Left colon (tissue), 2 donors: ENCODE data around the gene NBPF1. TPM values are rescaled to one million over a fixed set of nuclear protein-coding genes. Genes with fewer than 3 reads are reported as not detected.
A peak's percentile ranks its signal among the peaks of the same experiment; 100 is the strongest.
"Not testable (repeated sequence)": the region's sequence is repeated elsewhere in the genome, so short reads cannot be mapped to it uniquely, and the experiment has no call there.

Experiments
- ATAC-seq: fragments of 200-7000 bp; cut with Tn5 transposase; one replicate; pipeline ENCODE4 v1.9.1; 2020; ENCODE audit warnings: mild to moderate bottlenecking, moderate library complexity
- DNase-seq, 2 donors: peaks; one replicate each; pipeline ENCODE4 v3.0.0-alpha.2; 2020
- intact Hi-C, 2 donors: fragments of 100-400 bp; cut with DNase I in 1 of 2; cut with micrococcal nuclease in 1 of 2; formaldehyde crosslinking; loops; one replicate each; pipeline versions ENCODE4 v1.11.2 to v1.14.0; 2022; cut with DNase I, micrococcal nuclease
- total RNA-seq, 2 donors: library from RNA; stranded (reverse); fragmentation: NEBNext Ultra II Directional; extraction: Animal tissue kit (Norgen Biotek cat#: 25700); gene quantifications; one replicate each; pipeline ENCODE4 v1.2.1, GENCODE V29; 2021
- donor health status: DM: no; HTN: no; CAD: no.
- donor health status: DM: yes; HTN: yes; CAD: no.

The NBPF1 gene
- total RNA-seq, 2 donors from 2014 or later = 101 to 109 TPM

DNA sequence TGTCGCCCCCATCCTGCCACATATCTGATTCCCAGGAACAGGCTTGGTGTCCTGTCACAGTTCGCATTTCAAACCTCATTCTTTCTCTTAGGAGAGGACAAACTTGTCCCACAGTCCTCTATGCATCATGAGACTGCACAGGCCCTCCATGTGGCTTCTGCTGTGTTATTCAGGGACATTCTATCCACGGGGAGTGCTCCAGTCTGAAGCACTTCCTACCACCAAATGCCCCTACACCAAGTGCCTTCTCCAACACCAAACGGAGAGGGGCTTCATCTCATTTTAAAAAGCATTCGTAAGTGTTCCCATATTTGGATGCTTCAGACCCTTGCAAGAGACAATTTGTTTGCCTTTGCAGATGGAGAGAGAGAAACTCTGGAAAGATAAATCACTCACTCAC is 25.3 kb downstream of the NBPF1 start:
- intact Hi-C loops = not testable (repeated sequence)

DNA sequence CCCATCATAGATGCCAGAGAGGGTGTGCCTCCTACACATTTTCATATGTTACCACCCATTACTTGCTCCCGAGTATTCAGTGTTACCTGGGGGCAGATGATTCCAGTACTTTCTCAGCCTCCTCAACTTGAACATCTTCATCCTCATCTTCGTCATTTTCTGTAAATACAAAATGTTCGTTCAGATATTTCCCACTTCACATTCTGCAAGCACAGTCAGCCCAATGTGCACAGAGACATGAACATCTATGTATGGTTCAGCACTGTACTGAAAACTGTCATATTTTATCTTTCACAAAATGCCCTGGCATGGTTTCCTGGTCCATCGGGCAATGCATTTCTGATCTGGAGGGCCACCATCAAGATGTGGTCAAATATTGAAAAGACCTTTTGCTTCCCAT is 25.7 kb downstream of the NBPF1 start:
- intact Hi-C loops, DNase-seq: not testable (repeated sequence)

More for the DNA sequence above, 25.3 kb downstream of the NBPF1 start:
- not testable (repeated sequence) for DNase-seq, ATAC-seq

DNA sequence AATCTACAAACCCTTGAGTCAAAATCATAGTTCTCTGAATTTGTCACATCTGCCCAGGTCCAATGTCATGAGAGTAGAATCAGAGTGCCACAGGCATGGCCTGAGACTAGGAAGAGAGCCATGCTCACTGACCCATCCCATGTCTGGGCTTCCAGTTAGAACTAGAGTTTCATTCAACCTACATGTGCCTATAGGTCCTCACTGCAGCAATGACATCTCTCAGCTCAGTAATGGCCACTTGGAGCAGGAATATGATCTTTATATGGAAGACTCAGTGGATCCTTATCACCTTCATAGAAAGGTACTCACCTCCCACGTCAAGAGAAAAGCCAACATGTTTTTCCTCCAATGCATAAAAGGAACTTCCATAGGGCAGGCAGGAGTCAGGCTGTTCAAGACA is 48.0 kb downstream of the NBPF1 start:
- intact Hi-C loops, DNase-seq, ATAC-seq: not testable (repeated sequence)

More for the DNA sequence above, 25.7 kb downstream of the NBPF1 start:
- not testable (repeated sequence) for ATAC-seq

DNA sequence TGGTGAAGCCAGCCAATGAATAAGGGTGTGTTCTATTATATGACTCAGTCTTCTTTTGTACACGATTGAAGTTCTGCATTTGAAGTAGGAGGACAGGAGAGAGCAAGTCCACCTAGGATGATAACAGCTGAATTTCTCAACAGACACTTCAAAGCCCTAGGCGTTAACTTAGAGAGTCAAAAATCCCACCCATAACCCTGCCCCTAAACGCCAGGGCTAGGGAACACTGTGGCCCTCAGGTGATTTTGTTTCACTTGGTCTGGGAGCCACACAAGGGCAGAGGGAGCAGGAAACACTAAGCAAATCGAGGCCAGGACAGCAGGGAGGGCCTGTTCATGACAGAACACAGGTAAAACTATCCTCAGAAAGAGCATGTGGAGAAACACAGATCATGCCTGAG is 52.3 kb downstream of the NBPF1 start:
- not testable (repeated sequence) for ATAC-seq, DNase-seq

DNA sequence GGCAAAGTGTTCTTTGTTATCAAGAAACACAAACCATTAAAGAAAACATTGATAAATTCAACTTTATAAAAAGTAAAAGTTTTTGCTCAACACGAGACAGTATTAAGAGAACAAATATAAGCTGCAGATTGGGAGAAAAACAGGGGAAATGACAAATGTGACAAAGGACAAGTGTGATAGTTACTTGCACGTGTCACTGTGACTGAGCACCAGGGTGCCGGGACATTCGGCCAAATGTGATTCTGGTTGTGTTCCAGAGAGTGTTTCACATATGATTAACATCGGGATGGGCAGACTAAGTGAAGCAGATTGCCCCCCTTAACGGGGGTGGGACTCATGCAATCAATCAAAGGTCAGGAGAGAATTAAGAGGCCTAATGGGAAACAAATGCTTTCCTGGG is 52.9 kb downstream of the NBPF1 start:
- DNase-seq, intact Hi-C loops, ATAC-seq: not testable (repeated sequence)

More for the DNA sequence above, 52.3 kb downstream of the NBPF1 start:
- intact Hi-C loops = not testable (repeated sequence)

DNA sequence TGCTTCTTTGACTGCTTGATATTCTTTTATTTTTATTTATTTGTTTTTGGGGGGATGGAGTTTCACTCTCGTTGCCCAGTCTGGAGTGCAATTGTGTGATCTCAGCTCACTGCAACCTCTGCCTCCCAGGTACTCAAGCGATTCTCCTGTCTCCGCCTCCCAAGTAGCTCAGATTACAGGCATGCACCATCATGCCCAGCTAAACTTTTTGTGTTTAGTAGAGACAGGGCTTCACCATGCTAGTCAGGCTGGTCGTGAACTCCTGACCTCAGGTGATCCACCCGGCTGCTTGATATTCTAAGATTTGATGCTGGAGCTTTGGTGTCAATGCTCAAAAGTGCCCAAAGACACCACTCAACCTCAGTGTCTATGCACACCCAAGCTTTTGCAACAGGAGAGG is 53.7 kb downstream of the NBPF1 start:
- ATAC-seq, intact Hi-C loops, DNase-seq: not testable (repeated sequence)

DNA sequence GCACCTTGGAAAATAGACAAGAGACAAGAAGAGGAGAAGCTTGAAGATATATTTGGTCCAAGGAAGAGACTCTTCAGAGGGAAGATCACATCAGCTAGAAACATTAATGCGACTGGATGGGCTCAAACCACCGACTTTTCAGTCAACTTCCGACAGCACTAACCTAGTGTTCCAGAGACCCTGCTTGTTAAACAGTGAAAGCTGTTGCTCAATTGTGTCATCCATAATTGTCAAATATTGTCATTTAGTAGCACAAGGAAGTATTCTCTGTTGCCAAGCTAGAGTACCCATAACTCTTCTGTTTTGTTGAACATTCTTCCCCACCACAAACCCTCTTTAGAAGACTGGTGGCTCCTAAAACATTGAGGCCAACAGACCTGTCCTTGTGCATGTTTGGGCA is 56.3 kb downstream of the NBPF1 start:
- intact Hi-C loops, ATAC-seq: not testable (repeated sequence)

DNA sequence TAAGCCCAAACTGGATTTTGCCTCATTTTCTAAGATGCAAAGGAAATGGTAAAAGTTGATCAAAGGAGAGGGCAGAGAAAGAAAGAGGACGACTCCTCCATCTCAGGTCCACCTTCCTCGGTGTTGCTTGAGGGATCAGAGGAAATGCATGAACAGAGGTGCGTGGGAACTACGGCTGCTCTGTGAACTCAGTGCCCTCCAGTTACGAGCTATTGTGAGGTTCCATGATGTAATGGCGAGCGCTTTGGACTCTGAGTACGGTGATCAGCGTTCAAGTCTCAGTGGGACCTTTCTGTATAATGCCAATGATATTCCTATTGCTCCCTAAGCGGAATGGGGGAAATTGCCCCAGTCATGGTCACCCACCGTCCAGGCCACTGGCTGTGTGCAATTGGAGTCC is 60.1 kb downstream of the NBPF1 start:
- ATAC-seq, DNase-seq, intact Hi-C loops: not testable (repeated sequence)

More for the DNA sequence above, 56.3 kb downstream of the NBPF1 start:
- DNase-seq = not testable (repeated sequence)

DNA sequence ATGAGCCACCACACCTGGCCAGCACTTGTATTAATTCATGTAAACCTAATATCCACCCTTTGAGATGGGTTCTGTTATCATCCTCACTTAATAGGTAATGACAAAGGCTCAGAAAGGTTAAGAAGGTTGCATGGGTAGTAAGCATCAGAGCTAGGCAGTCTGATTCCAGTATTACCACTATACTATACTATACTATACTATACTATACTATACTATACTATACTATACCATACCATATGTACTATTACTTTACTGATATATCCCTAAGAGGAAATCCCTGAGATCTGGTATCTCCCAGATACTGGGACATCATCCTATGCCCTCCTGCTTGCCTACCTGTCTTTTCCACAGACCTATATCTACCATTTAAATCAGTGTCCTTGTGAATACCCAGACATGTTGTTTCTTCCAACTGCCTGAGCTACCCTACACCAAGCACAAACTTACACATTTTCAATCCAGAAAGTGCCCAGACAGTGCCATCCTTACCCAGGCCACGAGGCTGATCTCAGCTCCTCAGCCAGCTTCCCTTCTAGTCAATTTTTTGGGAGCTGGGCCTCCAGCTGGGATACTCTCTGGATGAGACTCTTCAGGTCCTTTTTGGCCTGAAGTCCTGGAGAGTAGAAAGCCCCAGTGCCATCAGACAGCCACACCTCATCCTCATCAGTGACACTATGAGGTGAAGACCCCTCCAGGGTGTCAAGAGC is 63.0 kb downstream of the NBPF1 start:
- DNase-seq, intact Hi-C loops, ATAC-seq: not testable (repeated sequence)

DNA sequence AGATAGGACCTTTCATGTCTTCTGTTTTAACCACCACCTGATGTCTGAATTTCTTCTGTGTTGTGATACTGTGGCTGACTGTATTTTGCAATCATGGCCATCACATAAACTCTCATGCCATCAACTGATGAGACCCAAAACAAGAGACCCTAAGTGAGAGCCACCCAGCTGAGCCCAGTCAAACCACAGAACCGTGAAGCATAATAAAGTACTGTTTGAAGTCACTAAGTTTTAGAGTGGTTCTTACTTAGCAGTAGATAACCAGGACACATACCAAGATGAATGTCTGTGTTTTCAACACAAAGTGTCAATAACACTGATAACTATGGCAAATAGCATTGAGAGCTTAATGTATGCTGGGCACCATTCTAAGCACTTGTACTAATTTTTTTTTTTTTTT is 63.8 kb downstream of the NBPF1 start:
- ATAC-seq, DNase-seq, intact Hi-C loops: not testable (repeated sequence)

DNA sequence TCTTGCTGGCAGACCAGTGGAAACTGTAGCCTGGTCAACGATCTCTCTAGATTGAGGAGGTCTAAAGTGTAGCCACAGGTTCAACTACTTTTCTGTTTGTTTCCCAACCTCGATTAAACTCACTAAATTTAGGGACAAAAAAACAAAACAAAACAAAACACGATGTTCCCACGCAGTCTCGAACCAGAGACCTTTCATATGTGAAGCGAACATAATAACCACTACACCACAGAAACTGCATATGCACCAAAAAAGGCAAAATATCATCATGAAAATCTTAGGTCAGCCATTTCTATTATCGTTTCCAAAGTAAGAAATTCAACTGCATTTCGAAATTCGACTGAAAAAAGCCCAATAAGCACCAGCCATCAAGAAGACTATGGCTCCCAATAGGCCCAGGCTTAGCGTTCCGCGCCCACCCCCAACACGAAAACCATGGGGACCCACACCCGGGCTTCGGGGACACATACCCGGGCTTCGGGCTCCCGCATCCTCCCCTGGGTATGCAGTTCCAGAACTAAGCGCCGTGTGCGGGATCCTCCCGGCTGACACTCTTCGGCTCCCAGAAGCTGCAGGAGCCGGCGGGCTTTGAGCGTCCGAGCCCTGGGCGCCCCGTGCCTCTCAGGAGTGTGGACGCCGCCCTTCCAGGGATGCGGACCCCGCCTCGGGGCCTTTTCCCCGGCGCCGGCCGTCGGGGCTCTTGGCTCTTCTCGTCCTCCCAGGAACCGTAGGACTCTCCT is 65.7 kb downstream of the NBPF1 start:
- ATAC-seq, DNase-seq, intact Hi-C loops: not testable (repeated sequence)

DNA sequence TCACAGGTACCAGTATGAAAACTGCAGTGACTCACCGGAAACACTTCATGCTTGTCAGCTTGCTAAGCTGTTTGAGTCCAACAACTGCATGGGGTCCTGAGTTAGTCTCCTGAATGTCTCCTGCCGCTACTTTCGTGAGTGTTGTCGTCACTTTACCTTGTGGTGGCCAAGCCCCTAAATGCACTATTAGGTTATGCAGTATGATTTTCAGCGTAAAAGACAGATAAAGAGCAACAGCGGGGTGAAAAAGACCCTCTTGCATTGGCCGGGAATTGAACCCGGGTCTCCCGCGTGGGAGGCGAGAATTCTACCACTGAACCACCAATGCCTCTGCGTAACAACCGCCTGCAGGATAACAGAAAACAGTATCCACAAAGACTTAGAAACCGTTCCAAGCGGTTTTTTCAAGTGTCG is 67.7 kb downstream of the NBPF1 start:
- ATAC-seq, DNase-seq, intact Hi-C loops: not testable (repeated sequence)

DNA sequence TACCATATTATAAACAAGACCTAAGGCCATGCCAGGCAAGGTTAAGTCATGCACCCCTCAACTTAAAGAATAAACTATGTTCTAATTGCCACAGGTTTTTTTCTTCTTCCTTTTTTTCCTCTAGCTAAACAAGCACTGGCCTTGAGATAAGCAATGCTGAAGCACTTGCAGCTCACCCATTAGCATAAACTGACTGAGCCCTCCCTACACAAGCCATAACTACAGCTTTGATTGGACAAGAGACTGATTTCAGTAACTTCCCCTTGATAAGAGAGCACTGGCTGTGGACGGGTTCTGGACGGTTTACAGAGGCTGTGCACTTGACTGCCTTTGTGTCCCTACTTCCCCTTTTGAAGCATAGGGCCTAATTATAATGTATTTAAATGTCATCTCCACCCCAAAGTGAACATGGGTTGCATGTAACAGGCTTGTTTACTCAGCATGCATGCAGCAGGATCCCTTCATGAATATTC is 72.9 kb downstream of the NBPF1 start:
- intact Hi-C loops, ATAC-seq, DNase-seq: not testable (repeated sequence)

DNA sequence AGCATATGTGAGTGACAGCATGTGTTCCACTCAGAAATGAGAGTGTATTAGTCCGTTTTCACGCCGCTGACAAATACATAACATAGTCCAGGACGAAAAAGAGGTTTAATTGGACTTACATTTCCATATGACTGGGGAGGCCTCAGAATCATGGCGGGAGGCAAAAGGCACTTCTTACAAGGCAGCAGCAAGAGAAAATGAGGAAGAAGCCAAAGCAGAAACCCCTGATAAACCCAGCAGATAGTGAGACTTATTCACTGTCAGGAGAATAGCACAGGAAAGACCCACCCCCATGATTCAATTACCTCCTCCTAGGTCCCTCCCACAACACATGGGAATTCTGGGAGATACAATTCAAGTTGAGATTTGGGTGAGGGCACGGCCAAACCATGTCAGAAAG is 75.8 kb downstream of the NBPF1 start:
- DNase-seq, ATAC-seq, intact Hi-C loops: not testable (repeated sequence)

DNA sequence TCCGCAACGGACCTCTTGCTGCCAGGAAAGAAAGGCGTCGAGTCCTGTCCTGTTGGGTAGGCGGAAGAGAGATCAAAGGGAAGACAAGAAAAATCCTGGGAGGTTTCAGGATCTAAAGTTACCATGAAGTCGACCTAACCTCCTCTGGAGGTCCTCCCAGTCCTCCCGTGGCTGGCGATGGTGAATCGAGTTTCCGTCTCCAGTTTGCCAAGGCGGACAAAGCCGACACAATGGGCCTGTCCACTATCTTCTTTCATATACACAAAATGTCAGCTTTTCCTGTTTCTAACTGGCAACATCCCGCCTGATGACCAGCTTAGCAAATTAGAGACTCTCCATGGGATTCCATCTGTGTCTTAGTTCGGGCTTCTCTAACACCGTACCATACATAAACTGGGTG is 76.6 kb downstream of the NBPF1 start:
- ATAC-seq, DNase-seq, intact Hi-C loops: not testable (repeated sequence)

DNA sequence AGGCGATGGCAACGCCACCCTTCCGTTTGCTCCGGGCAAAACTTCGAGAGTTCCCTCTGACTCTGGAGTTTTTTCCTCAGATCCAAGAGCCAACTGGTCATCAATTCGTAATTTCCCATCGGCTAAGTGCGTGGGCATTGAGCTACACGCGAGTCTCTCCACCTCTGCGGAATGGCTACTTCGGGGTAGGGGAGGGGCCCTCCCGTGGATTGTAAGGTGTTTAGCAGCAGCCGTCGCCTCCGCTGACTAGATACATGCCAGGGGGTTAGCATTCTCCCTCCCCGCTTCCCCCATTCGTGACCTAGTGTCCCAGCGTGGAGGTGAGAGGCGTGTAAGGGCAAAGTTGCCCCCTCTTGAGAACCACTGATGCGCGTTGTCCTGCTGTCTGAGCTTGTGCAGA is 77.5 kb downstream of the NBPF1 start:
- ATAC-seq, intact Hi-C loops, DNase-seq: not testable (repeated sequence)

DNA sequence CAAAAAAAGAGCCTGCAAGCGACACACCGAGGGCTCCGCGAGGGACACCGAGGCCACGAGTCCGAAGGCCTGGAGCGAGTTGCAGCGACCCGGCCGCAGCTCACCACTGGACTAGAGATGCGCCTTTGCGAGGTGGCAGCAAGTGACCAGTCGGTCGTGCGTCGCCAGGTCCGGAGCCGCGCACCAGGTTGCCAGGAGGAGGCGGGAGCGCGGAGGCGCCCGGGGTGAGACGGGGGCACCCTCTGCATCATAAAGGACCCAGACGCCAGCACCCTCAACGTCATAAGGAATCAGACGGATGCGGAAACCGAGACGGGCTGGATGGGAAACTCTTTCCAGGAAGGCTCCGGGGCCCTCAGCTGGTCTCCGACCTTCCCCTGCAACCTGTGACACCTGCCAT is 77.9 kb downstream of the NBPF1 start:
- DNase-seq, intact Hi-C loops: not testable (repeated sequence)
- ATAC-seq = peak; percentile 7

DNA sequence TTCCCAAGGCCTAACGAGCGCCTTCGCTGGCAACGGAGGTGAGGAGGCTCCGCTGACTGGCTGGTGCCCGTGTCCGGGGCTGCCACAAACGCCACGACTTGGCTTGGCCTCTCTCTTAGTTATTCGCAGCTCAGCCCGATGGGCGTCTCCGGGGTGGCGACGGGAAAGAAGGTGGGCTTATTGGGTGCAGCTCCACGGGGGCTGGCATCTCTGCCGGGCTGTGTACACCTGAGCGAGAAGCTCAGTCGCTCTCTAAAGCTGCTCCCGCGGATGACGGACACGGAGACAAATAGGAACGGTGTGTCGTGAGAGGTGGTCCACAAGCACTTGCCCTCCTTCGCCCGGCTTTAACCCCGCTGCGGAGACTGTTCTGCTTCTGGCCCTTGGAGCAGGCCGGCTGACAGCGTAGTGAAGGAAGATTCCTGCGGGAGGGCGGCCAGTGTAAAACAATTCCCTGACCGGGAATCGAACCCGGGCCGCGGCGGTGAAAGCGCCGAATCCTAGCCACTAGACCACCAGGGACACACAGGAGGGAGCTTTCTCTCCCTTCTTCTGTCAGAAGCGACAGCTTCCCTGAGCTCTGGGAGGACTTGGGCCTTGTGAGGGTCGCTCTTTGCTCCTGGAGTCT is 78.4 kb downstream of the NBPF1 start:
- peak; percentile 41 for ATAC-seq
- intact Hi-C loops = not testable (repeated sequence)
- DNase-seq = peak in 1 of 2 donors; percentile 19

DNA sequence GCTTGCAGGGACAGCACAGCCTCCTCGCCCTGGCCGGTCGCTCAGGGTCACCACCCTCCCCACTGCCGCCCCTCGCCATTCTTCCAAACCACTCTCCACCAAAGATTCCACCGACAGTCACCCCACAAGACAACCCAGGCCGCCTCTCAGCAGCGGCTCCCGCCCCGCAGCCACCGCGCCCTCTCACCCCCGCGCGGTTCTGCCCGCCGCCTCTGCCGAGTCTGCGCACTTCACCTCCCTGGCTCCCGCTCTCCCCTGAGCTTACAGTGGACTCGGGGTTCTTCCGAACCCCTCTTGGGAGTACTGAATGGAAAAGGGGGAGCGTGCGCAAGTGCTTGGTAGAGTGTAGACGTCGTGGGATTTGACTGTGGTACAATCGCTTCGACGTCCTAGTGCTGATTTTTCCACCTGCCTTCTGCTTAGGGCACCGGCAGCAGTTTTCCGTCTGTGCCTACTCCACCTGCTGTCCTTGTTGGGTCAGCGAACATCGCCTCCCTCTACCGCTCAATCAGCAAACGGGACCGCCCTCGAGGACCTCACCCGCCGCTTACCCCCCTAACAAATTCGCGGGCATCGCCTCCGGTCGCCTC is 79.0 kb downstream of the NBPF1 start:
- ATAC-seq = peak; percentile 40
- intact Hi-C loops, DNase-seq: not testable (repeated sequence)
